ENCODE data around the gene LPCAT1.

Gene LPCAT1

GRCh38 chr5:1494780-1495524 is 28.8 kb downstream of the LPCAT1 start:
- no peak for DNase-seq

- no peak for DNase-seq
Measured at GRCh38 chr5:1493941-1494340, 29.8 kb downstream of the LPCAT1 start.

DNA sequence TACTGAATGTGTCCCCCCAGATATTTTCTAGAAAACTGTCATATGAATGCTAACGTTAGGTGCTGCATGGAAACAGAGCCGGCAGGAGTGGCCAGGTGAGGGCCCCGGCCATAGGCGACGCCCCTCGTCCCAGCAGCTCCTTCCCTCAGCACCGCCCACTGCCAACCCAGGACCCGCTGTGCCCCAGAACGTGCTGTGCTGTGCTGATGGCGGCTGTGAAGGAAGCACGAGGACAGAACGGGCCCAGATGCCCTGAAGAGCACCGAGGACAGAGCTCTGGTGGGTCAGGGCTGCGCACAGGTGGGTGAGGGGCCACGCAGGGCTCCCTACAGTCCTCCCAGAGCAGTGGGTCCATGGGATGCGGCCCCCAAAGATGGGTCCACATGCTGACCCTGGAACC is 30.3 kb downstream of the LPCAT1 start:
- DNase-seq = no peak

DNA sequence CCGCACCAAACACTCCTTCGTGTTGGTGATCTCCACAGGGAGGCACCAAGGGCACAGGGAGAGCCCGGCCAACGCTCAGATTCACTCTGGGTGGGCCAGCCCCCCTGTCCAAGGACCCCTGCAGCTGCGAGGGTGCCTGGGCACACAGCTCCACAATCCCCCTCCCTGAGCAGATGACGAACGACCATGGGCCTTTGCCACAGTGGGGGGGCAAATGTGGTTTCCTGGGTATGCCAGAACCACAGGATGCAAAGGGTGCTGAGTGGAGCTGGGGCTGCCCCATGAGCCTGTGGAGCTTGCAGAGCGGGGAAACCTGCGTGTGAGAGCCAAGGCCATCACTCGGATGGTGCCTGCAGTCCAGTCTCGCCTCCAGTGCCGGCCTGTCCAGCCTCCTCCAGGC is 31.0 kb downstream of the LPCAT1 start:
- DNase-seq = no peak

GRCh38 chr5:1490376-1490775 is 33.4 kb downstream of the LPCAT1 start:
- DNase-seq = no peak

DNA sequence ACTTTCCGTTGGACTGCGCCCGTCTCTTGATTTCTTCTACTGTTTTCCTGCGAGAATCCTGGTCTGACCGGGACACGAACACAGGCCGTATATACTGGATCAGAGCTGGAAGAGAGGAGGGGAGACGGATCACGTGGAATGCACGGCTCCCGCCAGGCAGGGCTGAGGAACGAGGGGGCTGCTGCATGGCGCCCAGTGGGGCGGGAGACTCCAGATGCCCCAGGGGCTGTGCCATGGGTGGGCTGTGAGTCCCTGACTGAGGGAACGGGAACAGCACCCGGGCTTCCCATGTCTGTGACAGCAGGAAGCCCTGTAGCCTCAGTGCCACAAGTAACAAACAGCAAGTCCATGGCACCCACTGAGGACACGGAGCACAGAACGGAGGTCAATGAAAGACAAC is 34.0 kb downstream of the LPCAT1 start:
- DNase-seq = no peak

GRCh38 chr5:1488882-1489680 is 34.7 kb downstream of the LPCAT1 start:
- no peak for DNase-seq

DNA sequence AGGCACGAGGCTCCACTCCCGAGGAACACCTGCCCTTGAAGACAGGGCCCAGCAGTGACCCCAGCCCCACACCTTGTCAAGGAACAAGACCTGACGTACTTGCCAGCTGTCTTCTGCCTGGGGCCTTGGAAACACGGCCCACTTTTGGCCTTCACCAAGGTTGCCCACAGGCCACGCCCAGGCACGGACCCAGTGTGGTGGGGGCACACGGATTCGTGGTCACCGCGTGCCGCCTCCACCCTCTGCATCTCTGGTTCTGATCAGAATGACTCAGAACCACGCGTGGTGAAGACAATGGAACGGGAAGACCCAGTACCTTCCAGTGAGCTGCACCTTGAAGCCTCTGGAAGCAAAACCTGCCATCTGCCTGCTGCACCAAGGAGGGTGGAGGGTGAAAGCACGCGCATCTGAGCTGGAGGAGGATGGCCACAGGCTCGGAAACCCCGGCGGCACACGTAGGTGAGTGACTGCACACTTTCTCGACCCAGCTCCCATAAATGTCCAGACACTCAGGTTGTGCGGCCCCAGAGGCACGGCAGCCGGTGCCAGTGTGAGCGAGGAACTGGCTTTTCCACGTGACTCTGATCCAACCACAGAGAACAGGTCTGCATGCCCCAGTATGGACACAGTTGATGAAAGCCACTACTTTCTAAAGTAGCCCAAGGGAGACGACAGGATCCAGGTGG is 36.5 kb downstream of the LPCAT1 start:
- no peak for DNase-seq

DNA sequence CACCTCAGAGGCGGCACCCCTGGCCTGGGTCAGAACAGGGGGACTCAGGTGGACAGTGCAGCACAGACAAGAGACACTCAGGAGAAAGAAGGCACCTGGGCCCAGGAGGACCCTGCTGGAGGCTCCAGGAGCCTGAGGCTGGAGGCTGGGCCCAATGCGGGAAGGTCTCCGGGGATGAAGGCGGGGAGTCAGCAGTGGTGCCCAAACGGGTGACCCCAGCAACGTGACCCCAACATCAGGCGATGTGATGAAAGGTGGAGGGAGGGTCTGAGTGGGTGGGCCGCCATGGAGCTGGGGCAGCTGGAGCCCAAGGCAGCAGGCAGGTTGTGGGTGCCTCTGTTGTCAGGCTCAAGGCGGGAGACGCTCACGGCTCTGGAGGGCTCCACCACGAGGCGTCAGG is 37.5 kb downstream of the LPCAT1 start:
- no peak for DNase-seq

DNA sequence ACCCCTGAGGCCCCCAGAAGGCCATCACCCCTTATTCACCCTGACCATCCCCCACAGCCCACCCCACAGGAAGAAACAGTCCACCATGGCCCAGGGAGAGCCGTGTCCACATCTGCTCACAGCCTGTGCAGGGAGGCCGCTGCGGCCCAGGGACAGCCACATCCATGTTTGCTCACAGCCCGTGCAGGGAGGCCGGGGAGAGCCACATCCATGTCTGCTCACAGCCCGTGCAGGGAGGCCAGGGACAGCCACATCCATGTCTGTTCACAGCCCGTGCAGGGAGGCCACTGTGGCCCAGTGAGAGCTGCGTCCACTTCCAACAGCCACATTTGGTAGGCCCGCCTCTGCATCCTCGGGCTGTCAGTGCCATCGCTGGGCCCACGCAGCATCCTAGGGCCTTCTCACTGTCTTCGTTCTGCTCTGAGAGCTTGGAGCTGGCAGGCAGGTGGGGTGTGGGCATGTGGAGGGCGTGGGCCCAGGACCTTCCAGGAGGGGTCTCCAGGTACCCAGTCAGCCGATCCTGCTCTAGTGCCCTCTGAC is 38.1 kb downstream of the LPCAT1 start:
- DNase-seq = no peak

DNA sequence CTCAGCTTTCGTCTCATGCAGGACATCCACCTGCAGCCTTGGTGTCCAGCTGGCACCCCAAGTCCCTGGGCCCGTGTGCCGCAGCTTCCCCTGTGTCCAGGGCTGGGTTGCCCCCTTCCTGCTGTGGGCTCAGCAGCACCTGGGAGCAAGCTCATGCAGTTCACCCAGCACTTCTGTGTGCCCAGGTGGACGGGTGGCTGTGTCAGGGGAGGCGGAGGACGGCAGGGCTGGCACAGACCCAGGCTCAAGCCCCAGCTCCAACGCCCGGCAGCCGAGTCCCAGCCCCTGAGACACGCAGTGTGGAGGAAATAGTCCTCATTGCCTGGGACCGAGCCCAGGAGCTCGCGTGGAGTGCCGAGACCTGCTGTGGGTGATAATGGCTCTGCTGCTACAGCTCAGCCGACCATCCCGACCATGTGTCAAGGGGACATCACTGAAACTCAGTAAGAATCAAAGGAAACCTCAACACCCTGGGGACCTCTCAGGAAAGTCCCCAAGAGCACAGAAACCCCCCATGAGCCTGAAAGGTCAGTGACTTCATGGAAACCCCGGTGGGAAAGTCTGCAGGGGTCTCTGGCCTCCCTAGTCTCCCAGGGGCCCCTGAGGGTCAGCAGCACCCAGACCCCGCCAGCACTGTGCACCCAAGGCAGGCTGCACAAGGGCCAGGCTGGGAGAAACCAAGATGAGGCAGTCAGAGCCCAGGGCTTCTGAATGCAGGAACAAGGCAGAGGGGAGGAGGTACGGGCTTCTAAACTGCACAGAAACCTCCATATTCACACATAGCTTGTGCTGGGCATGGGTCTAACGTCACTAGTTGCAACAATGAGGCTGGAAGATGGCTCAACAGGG is 38.8 kb downstream of the LPCAT1 start:
- DNase-seq = no peak

GRCh38 chr5:1483856-1484729 is 39.7 kb downstream of the LPCAT1 start:
- no peak for DNase-seq

GRCh38 chr5:1483064-1483463 is 40.7 kb downstream of the LPCAT1 start:
- DNase-seq = no peak

- no peak for DNase-seq
Measured at GRCh38 chr5:1481959-1482331, 41.8 kb downstream of the LPCAT1 start.

GRCh38 chr5:1481266-1481958 is 42.3 kb downstream of the LPCAT1 start:
- no peak for DNase-seq

- no peak for DNase-seq
Measured at GRCh38 chr5:1480806-1481205, 43.0 kb downstream of the LPCAT1 start.

DNA sequence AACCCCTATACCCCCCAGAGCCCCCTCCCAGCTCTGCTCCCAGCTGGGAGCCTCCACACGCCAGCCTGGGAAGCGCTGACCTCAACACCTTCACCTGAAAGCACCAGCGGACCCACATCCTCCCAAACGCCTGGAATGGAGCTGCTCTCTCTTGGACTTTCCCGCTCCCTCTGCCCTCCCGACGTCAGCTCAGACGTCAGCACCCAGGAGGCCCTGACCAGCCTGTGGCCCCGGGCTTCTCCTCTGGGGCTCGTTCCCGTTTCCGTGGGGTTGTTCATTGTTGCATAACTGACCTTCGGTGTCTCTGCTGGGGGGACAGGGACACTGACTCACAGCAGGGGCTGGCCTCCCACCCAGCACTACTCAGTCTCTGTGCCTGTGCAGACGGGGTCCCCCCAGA is 43.5 kb downstream of the LPCAT1 start:
- DNase-seq = no peak

GRCh38 chr5:1479581-1480188 is 44.1 kb downstream of the LPCAT1 start:
- DNase-seq = no peak

DNA sequence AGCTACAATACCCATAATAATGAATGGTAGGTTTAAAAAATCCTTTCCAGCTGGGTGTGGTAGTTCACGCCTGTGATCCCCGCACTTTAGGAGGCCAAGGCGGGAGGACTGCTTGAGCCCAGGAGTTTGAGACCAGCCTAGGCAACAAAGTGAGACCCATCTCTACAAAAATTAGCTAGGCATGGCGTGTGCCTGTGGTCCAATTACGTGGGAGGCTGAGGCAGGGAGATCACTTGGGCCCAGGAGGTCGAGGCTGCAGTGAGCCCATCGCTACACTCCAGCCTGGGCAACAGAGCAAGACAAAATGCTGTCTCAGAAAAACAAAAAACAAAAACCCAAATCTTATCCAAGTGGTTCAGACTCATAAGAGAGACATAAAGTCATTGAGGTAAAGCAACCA is 44.7 kb downstream of the LPCAT1 start:
- DNase-seq = no peak

GRCh38 chr5:1478271-1479035 is 45.3 kb downstream of the LPCAT1 start:
- no peak for DNase-seq
